Measurements from ENCODE around the gene TRHDE.

TRHDE gene

GRCh38 chr12:72677139-72677538 is 405.0 kb downstream of the TRHDE start:
- H3K27me3 ChIP-seq (ENCODE audit: insufficient read depth, insufficient read length), result no peaks in the 10 kb centered on the region
- H3K4me3 ChIP-seq (ENCODE audit: insufficient read length, low read depth), result no peak overlapping the region
- H3K9me3 ChIP-seq (ENCODE audit: insufficient read depth, low read length), result no peaks in the 10 kb centered on the region
- no peak overlapping the region for H3K9ac ChIP-seq (ENCODE audit: insufficient read length, low read depth)
- TF ChIP-seq SUZ12 (IDR thresholded peaks at IDR 0.05; ENCODE audit: extremely low read depth, insufficient read depth, insufficient read length) (no peak), ZNF274 (IDR thresholded peaks at IDR 0.05; ENCODE audit: low read depth, low read length) (no peak)
- H3K36me3 ChIP-seq (ENCODE audit: insufficient read depth, insufficient read length, low read length), result no peaks in the 10 kb centered on the region
- no peaks in the 10 kb centered on the region for H3K4me1 ChIP-seq (ENCODE audit: insufficient read depth, insufficient read length)
- DNase-seq (ENCODE audit: low read depth, low spot score), result no peak

GRCh38 chr12:72677846-72678245 is 405.7 kb downstream of the TRHDE start:
- DNase-seq (ENCODE audit: low read depth, low spot score), result no peak
- H3K36me3 ChIP-seq (ENCODE audit: insufficient read depth, insufficient read length, low read length), result no peaks in the 10 kb centered on the region

GRCh38 chr12:72679147-72679757 is 407.1 kb downstream of the TRHDE start:
- no peaks in the 10 kb centered on the region for H3K27me3 ChIP-seq (ENCODE audit: insufficient read depth, insufficient read length)
- TF ChIP-seq ZNF274 (IDR thresholded peaks at IDR 0.05; ENCODE audit: low read depth, low read length) (no peak), SUZ12 (IDR thresholded peaks at IDR 0.05; ENCODE audit: extremely low read depth, insufficient read depth, insufficient read length) (no peak), YY1 (IDR thresholded peaks at IDR 0.05; ENCODE audit: insufficient read depth, insufficient read length) (no peak)

More at GRCh38 chr12:72677846-72678245, 405.7 kb downstream of the TRHDE start:
- Histone ChIP-seq H3K27me3 (ENCODE audit: insufficient read depth, insufficient read length) (no peaks in the 10 kb centered on the region), H3K4me3 (ENCODE audit: insufficient read length, low read depth) (no peak overlapping the region), H3K9me3 (ENCODE audit: insufficient read depth, low read length) (no peaks in the 10 kb centered on the region), H3K9ac (ENCODE audit: insufficient read length, low read depth) (no peak overlapping the region), H3K4me1 (ENCODE audit: insufficient read depth, insufficient read length) (no peaks in the 10 kb centered on the region)
- no peak for TF ChIP-seq YY1 (IDR thresholded peaks at IDR 0.05; ENCODE audit: insufficient read depth, insufficient read length)
- TF ChIP-seq SUZ12 (IDR thresholded peaks at IDR 0.05; ENCODE audit: extremely low read depth, insufficient read depth, insufficient read length), result no peak
- no peak for TF ChIP-seq ZNF274 (IDR thresholded peaks at IDR 0.05; ENCODE audit: low read depth, low read length)

GRCh38 chr12:72681028-72681427 is 408.9 kb downstream of the TRHDE start:
- Histone ChIP-seq H3K4me3 (ENCODE audit: insufficient read length, low read depth) (no peak overlapping the region), H3K36me3 (ENCODE audit: insufficient read depth, insufficient read length, low read length) (no peaks in the 10 kb centered on the region), H3K9me3 (ENCODE audit: insufficient read depth, low read length) (no peaks in the 10 kb centered on the region), H3K27me3 (ENCODE audit: insufficient read depth, insufficient read length) (no peaks in the 10 kb centered on the region), H3K4me1 (ENCODE audit: insufficient read depth, insufficient read length) (no peaks in the 10 kb centered on the region), H3K9ac (ENCODE audit: insufficient read length, low read depth) (no peak overlapping the region)
- TF ChIP-seq SUZ12 (IDR thresholded peaks at IDR 0.05; ENCODE audit: extremely low read depth, insufficient read depth, insufficient read length), result no peak
- no peak for TF ChIP-seq ZNF274 (IDR thresholded peaks at IDR 0.05; ENCODE audit: low read depth, low read length)
- no peak for TF ChIP-seq YY1 (IDR thresholded peaks at IDR 0.05; ENCODE audit: insufficient read depth, insufficient read length)
- no peak for DNase-seq (ENCODE audit: low read depth, low spot score)

More at GRCh38 chr12:72679147-72679757, 407.1 kb downstream of the TRHDE start:
- Histone ChIP-seq H3K9me3 (ENCODE audit: insufficient read depth, low read length) (no peaks in the 10 kb centered on the region), H3K4me3 (ENCODE audit: insufficient read length, low read depth) (no peak overlapping the region), H3K4me1 (ENCODE audit: insufficient read depth, insufficient read length) (no peaks in the 10 kb centered on the region), H3K36me3 (ENCODE audit: insufficient read depth, insufficient read length, low read length) (no peaks in the 10 kb centered on the region), H3K9ac (ENCODE audit: insufficient read length, low read depth) (no peak overlapping the region)
- no peak for DNase-seq (ENCODE audit: low read depth, low spot score)

- Histone ChIP-seq H3K9ac (ENCODE audit: insufficient read length, low read depth) (no peak overlapping the region), H3K36me3 (ENCODE audit: insufficient read depth, insufficient read length, low read length) (no peaks in the 10 kb centered on the region), H3K4me1 (ENCODE audit: insufficient read depth, insufficient read length) (no peaks in the 10 kb centered on the region), H3K4me3 (ENCODE audit: insufficient read length, low read depth) (no peak overlapping the region), H3K27me3 (ENCODE audit: insufficient read depth, insufficient read length) (no peaks in the 10 kb centered on the region), H3K9me3 (ENCODE audit: insufficient read depth, low read length) (no peaks in the 10 kb centered on the region)
- DNase-seq (ENCODE audit: low read depth, low spot score), result no peak
- TF ChIP-seq SUZ12 (IDR thresholded peaks at IDR 0.05; ENCODE audit: extremely low read depth, insufficient read depth, insufficient read length), result no peak
These were observed 412.3 kb downstream of the TRHDE start for GRCh38 chr12:72684491-72684890.

- H3K9me3 ChIP-seq (ENCODE audit: insufficient read depth, low read length), result no peaks in the 10 kb centered on the region
- H3K4me1 ChIP-seq (ENCODE audit: insufficient read depth, insufficient read length), result no peaks in the 10 kb centered on the region
- no peaks in the 10 kb centered on the region for H3K27me3 ChIP-seq (ENCODE audit: insufficient read depth, insufficient read length)
- TF ChIP-seq YY1 (IDR thresholded peaks at IDR 0.05; ENCODE audit: insufficient read depth, insufficient read length), result no peak
- no peak for TF ChIP-seq SUZ12 (IDR thresholded peaks at IDR 0.05; ENCODE audit: extremely low read depth, insufficient read depth, insufficient read length)
- no peak for TF ChIP-seq ZNF274 (IDR thresholded peaks at IDR 0.05; ENCODE audit: low read depth, low read length)
- DNase-seq (ENCODE audit: low read depth, low spot score), result no peak
- no peaks in the 10 kb centered on the region for H3K36me3 ChIP-seq (ENCODE audit: insufficient read depth, insufficient read length, low read length)
- no peak overlapping the region for H3K9ac ChIP-seq (ENCODE audit: insufficient read length, low read depth)
- no peak overlapping the region for H3K4me3 ChIP-seq (ENCODE audit: insufficient read length, low read depth)
These were observed 420.2 kb downstream of the TRHDE start for GRCh38 chr12:72692338-72692737.

- no peak for TF ChIP-seq SUZ12 (IDR thresholded peaks at IDR 0.05; ENCODE audit: extremely low read depth, insufficient read depth, insufficient read length)
- no peak for TF ChIP-seq YY1 (IDR thresholded peaks at IDR 0.05; ENCODE audit: insufficient read depth, insufficient read length)
- no peak for TF ChIP-seq ZNF274 (IDR thresholded peaks at IDR 0.05; ENCODE audit: low read depth, low read length)
- H3K27me3 ChIP-seq (ENCODE audit: insufficient read depth, insufficient read length), result no peaks in the 10 kb centered on the region
- H3K4me1 ChIP-seq (ENCODE audit: insufficient read depth, insufficient read length), result no peaks in the 10 kb centered on the region
- no peak for DNase-seq (ENCODE audit: low read depth, low spot score)
- H3K9ac ChIP-seq (ENCODE audit: insufficient read length, low read depth), result no peak overlapping the region
- H3K9me3 ChIP-seq (ENCODE audit: insufficient read depth, low read length), result no peaks in the 10 kb centered on the region
- no peak overlapping the region for H3K4me3 ChIP-seq (ENCODE audit: insufficient read length, low read depth)
- no peaks in the 10 kb centered on the region for H3K36me3 ChIP-seq (ENCODE audit: insufficient read depth, insufficient read length, low read length)
These were observed 422.0 kb downstream of the TRHDE start for GRCh38 chr12:72694193-72694592.
